Karpas-422 (cell line): Measurements from ENCODE around the gene SASH1. TPM values are rescaled to one million over a fixed set of nuclear protein-coding genes. Genes with fewer than 3 reads are reported as not detected.
"Not testable (repeated sequence)": the region's sequence is repeated elsewhere in the genome, so short reads cannot be mapped to it uniquely, and the experiment has no call there.

Experiments
- DNase-seq: peaks from one replicate; pipeline ENCODE4 v3.0.0-alpha.2; 2015
- H2AFZ ChIP-seq: fragments of 200-600 bp; sonication (generic); 2 replicates; pipeline ENCODE4 v1.6.1; 2014; ENCODE audit warnings: antibody characterized with exemption, low read length, mixed read lengths
- H3K27ac ChIP-seq: fragments of 200-600 bp; sonication (generic); 2 replicates; pipeline ENCODE4 v1.5.1; 2014; ENCODE audit warnings: mild to moderate bottlenecking, low read length, moderate library complexity
- H3K27me3 ChIP-seq: fragments of 200-600 bp; sonication (generic); 2 replicates; pipeline ENCODE4 v1.6.1; 2014; ENCODE audit warnings: low read length, mixed read lengths
- H3K36me3 ChIP-seq: fragments of 200-600 bp; sonication (generic); 2 replicates; pipeline ENCODE4 v1.6.1; 2014; ENCODE audit warnings: low read length, mixed read lengths; ENCODE audit not compliant: insufficient read depth
- H3K4me1 ChIP-seq: fragments of 200-600 bp; sonication (generic); 2 replicates; pipeline ENCODE4 v1.6.1; 2014; ENCODE audit warnings: mild to moderate bottlenecking, low read length, mixed read lengths
- H3K4me2 ChIP-seq: fragments of 200-600 bp; sonication (generic); 2 replicates; pipeline ENCODE4 v1.6.1; 2014; ENCODE audit warnings: low read length, low read depth, mild to moderate bottlenecking; ENCODE audit not compliant: poor library complexity, severe bottlenecking
- H3K4me3 ChIP-seq: fragments of 200-600 bp; sonication (generic); 2 replicates; pipeline ENCODE4 v1.5.1; 2014; ENCODE audit warnings: mild to moderate bottlenecking, antibody characterized with exemption, low read length, mixed read lengths
- H3K79me2 ChIP-seq: fragments of 200-600 bp; sonication (generic); 2 replicates; pipeline ENCODE4 v1.6.1; 2014; ENCODE audit warnings: mild to moderate bottlenecking, low read length, mixed read lengths
- H3K9ac ChIP-seq: fragments of 200-600 bp; sonication (generic); 2 replicates; pipeline ENCODE4 v1.6.0; 2014; ENCODE audit warnings: low read length
- H3K9me2 ChIP-seq: fragments of 200-600 bp; sonication (generic), shearing (Covaris generic); replicated peaks from 2 replicates; pipeline ENCODE4 v1.6.0; 2014; ENCODE audit warnings: mild to moderate bottlenecking, low read length, moderate library complexity; ENCODE audit not compliant: insufficient read depth
- H3K9me3 ChIP-seq: fragments of 300-700, 200-600 bp; sonication (generic); 2 replicates; pipeline ENCODE4 v1.6.1; 2014; ENCODE audit warnings: low read length, mixed read lengths
- H4K20me1 ChIP-seq: fragments of 200-600 bp; sonication (generic); 2 replicates; pipeline ENCODE4 v1.6.1; 2014; ENCODE audit warnings: mild to moderate bottlenecking, antibody characterized with exemption, low read length, low read depth; ENCODE audit not compliant: insufficient read depth
- total RNA-seq: library from RNA; depleted of rRNA; stranded (reverse); fragments of >200 nt; shearing (Covaris generic); gene quantifications from 2 replicates; pipeline ENCODE4 v1.2.3, GENCODE V29; 2014; ENCODE audit warnings: low replicate concordance

The SASH1 gene
- total RNA-seq, 1 experiment from 2014 or later, result 0.15 TPM

DNA sequence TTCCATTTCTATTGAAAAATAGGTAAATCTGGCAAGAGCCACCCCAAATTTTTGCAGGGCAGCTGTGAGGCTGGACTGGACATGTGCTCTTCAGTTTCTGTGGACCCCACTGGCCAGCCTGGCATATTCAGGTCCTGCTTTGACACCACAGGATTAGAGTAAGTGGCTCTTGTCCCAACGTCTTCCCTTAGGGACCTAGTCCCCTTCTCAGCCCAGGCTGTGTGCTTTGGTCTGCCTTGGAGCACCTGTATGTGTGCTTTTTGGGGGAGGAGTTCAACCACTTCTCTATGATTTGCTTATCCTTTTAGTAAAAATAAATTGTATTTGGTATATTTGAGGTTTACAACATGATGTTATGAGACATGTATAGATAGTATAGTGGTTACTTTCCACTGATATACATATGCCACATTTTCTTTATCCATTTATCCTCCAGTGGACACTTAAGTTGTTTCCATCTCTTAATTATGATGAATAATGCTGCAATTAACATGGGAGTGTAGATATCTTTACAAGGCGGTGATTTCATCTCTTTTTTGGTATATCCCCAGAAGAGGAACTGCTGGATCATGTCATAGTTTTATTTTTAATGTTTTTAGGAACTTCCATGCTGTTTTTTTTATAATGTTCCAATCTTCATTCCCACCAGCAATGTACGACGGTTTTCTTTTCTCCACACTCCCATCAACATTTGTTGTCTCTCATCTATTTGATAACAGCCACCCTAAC is 236.4 kb downstream of the SASH1 start:
- Histone ChIP-seq H3K4me3 (no peak overlapping the region), H3K79me2 (no peaks in the 10 kb centered on the region), H3K27ac (no peak overlapping the region), H3K9me2 (no peaks in the 10 kb centered on the region), H3K4me2 (no peak overlapping the region), H3K27me3 (no peaks in the 10 kb centered on the region), H3K36me3 (no peaks in the 10 kb centered on the region), H3K4me1 (no peaks in the 10 kb centered on the region), H3K9ac (no peak overlapping the region), H4K20me1 (no peaks in the 10 kb centered on the region), H3K9me3 (no peaks in the 10 kb centered on the region), H2AFZ (no peak overlapping the region)
- DNase-seq, result no peak

DNA sequence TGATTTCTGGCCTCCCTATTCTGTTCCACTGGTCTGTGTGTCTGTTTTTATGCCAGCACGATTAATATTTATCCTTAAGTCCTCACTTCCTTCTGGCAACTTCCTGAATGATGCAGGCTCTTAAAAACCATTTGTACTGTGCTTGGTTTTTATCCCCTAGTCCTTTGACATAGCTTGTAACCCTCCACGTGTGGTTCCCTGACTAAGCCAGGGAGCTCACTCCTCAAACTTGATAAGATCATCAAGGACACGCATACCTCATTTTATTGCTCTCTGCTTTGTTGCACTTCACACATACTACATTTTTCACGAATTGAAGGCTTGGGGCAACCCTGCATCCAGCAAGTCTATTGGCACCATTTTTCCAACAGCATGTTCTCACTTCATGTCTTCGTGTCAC is 237.8 kb downstream of the SASH1 start:
- no peak overlapping the region for H3K4me3 ChIP-seq
- DNase-seq, result no peak
- no peaks in the 10 kb centered on the region for H3K9me3 ChIP-seq
- H3K9me2 ChIP-seq, result no peaks in the 10 kb centered on the region
- no peak overlapping the region for H3K9ac ChIP-seq
- H4K20me1 ChIP-seq, result no peaks in the 10 kb centered on the region
- H3K27me3 ChIP-seq, result no peaks in the 10 kb centered on the region
- H3K4me2 ChIP-seq, result no peak overlapping the region
- no peak overlapping the region for H2AFZ ChIP-seq
- no peaks in the 10 kb centered on the region for H3K36me3 ChIP-seq
- no peak overlapping the region for H3K27ac ChIP-seq
- H3K4me1 ChIP-seq, result no peaks in the 10 kb centered on the region
- H3K79me2 ChIP-seq, result no peaks in the 10 kb centered on the region

DNA sequence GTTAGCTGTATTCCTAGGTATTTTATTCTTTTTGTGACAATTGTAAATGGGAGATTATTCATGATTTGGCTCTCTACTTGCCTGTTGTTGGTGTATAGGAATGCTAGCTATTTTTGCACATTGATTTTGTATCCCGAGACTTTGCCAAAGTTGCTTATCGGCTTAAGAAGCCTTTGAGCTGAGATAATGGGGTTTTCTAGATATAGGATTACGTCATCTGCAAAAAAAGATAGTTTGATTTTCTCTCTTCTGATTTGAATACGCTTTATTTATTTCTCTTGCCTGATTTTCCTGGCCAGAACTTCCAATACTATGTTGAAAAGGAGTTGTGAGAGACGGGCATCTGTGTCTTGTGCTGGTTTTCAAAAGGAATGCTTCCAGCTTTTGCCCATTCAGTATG is 241.0 kb downstream of the SASH1 start:
- H3K27ac ChIP-seq, result no peak overlapping the region
- no peak overlapping the region for H3K4me3 ChIP-seq
- H3K9me3 ChIP-seq, result no peaks in the 10 kb centered on the region
- DNase-seq, result no peak
- no peaks in the 10 kb centered on the region for H3K79me2 ChIP-seq
- H3K4me2 ChIP-seq, result no peak overlapping the region
- H3K9ac ChIP-seq, result no peak overlapping the region
- no peaks in the 10 kb centered on the region for H3K36me3 ChIP-seq
- H3K9me2 ChIP-seq, result no peaks in the 10 kb centered on the region
- no peak overlapping the region for H2AFZ ChIP-seq
- H3K4me1 ChIP-seq, result no peaks in the 10 kb centered on the region
- H3K27me3 ChIP-seq, result no peaks in the 10 kb centered on the region
- no peaks in the 10 kb centered on the region for H4K20me1 ChIP-seq

DNA sequence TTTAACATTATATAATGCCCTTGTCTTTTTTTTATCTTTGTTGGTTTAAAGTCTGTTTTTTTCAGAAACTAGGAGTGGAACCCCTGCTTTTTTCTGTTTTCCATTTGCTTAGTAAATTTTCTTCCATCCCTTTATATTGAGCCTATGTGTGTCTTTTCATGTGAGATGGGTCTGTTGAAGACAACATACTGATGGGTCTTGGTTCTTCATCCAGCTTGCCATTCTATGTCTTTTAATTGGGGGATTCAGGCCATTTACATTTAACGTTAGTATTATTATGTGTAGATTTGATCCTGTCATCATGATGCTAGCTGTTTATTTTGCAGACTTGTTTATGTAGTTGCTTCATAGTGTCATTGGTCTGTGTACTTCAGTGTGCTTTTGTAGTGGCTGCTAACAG is 243.0 kb downstream of the SASH1 start:
- not testable (repeated sequence) for H3K27ac ChIP-seq, H3K36me3 ChIP-seq, DNase-seq, H3K4me1 ChIP-seq, H3K4me2 ChIP-seq, H3K4me3 ChIP-seq, H3K9me3 ChIP-seq, H3K79me2 ChIP-seq, H4K20me1 ChIP-seq, H3K9me2 ChIP-seq, H3K9ac ChIP-seq, H2AFZ ChIP-seq, H3K27me3 ChIP-seq

DNA sequence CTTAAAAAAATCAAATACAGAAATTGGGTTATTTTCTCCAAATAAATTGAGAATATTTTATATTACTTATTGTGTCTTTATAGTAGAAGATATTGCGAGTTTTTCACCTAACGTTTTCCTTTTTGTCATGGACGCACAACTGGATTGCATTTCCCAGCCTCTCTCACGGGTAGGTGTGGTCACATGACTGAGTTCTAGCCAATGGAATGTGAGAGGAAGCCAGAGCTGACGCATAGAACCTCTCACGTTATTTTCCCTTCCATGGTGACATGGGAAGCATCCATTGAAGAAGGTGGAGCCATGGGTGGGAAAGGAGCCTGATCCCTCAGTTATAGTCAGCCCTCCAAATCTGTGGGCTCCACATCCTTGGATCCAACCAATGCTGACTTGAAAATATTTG is 248.2 kb downstream of the SASH1 start:
- Histone ChIP-seq H3K9me3 (no peaks in the 10 kb centered on the region), H3K27me3 (no peaks in the 10 kb centered on the region), H3K9me2 (no peaks in the 10 kb centered on the region), H3K27ac (no peak overlapping the region), H3K79me2 (no peaks in the 10 kb centered on the region), H3K4me1 (no peaks in the 10 kb centered on the region), H3K4me3 (no peak overlapping the region), H3K36me3 (no peaks in the 10 kb centered on the region), H4K20me1 (no peaks in the 10 kb centered on the region), H3K9ac (no peak overlapping the region), H3K4me2 (no peak overlapping the region), H2AFZ (no peak overlapping the region)
- DNase-seq, result no peak

DNA sequence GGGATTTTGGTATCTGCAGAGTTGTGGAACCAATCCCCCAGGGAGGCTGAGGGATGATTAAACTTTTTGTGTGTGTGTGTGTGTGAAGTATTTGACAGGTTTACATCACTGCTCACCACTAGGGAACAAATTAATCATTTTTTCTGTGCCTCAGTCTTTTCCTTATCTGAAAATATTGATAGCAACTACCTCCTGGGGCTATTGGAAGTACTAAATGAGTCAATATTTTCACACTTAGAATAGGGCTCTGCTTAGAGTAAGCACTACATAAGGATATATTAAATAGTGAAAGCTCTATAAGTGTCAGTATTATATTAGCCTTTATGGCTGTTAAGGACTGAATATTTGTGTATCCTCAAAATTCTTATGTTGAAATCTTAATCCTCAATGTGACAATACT is 249.0 kb downstream of the SASH1 start:
- H3K4me3 ChIP-seq, result no peak overlapping the region
- no peaks in the 10 kb centered on the region for H3K36me3 ChIP-seq
- no peaks in the 10 kb centered on the region for H3K27me3 ChIP-seq
- no peaks in the 10 kb centered on the region for H4K20me1 ChIP-seq
- no peaks in the 10 kb centered on the region for H3K4me1 ChIP-seq
- H3K79me2 ChIP-seq, result no peaks in the 10 kb centered on the region
- no peaks in the 10 kb centered on the region for H3K9me3 ChIP-seq
- H3K4me2 ChIP-seq, result no peak overlapping the region
- no peak overlapping the region for H3K9ac ChIP-seq
- DNase-seq, result no peak
- H3K9me2 ChIP-seq, result no peaks in the 10 kb centered on the region
- no peak overlapping the region for H3K27ac ChIP-seq
- no peak overlapping the region for H2AFZ ChIP-seq

DNA sequence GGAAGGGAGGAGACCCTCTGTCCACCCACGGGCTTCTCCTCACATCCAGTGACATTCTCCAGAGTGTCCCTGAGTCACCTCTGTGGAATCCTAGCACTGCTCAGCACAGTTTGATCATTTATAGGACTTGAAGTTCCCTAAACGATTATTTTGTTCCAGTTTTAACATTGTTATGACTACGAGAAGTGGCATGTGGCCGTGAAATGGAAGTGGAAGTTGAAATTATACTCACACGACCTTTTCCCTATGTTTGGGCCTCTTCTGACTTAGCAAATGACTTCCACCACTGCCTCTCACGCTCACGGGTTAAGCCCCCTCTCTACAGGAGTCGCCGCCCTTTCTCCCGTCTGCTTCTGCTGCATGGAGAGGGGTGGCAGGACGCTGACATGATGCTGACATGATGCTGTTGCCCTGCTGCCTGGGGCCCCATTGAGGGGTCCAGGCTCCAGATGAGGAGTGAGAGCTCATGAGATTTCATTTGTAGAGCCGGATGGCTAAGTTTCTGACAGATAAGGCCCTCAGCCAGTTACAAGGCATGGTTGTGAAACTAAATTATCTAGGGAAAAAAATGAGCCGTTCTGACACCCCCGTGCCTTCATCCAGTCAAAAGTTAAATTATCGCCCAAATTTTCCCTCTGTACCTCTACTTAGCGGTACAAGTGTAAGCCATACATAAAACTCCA is 250.6 kb downstream of the SASH1 start:
- H3K36me3 ChIP-seq, result no peaks in the 10 kb centered on the region
- H4K20me1 ChIP-seq, result no peaks in the 10 kb centered on the region
- no peaks in the 10 kb centered on the region for H3K79me2 ChIP-seq
- H2AFZ ChIP-seq, result no peak overlapping the region
- H3K9me3 ChIP-seq, result no peaks in the 10 kb centered on the region
- H3K4me2 ChIP-seq, result no peak overlapping the region
- no peak overlapping the region for H3K27ac ChIP-seq
- no peak overlapping the region for H3K4me3 ChIP-seq
- H3K27me3 ChIP-seq, result no peaks in the 10 kb centered on the region
- no peak overlapping the region for H3K9ac ChIP-seq
- H3K4me1 ChIP-seq, result no peaks in the 10 kb centered on the region
- no peak for DNase-seq
- H3K9me2 ChIP-seq, result no peaks in the 10 kb centered on the region

DNA sequence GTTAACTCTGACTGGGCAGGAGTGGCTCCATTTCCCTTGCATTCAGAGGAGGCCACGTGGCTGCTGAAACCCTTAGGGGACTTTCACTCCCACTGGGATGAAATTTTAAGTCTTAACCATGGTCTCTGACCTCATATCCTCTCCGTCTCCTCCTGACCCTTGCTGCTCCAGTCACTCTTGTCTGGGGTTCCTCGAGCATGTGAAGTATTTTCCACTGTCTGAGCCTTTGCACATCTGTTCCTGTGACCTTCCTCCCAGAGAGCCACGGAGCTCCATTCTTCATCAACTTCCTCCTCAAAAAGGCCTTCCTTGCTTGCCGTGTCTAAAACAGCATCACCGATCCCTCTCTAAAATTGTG is 251.2 kb downstream of the SASH1 start:
- no peak for DNase-seq
- H3K9me2 ChIP-seq, result no peaks in the 10 kb centered on the region
- H3K9me3 ChIP-seq, result no peaks in the 10 kb centered on the region
- H3K4me2 ChIP-seq, result no peak overlapping the region
- no peaks in the 10 kb centered on the region for H3K27me3 ChIP-seq
- H3K9ac ChIP-seq, result no peak overlapping the region
- H3K4me3 ChIP-seq, result no peak overlapping the region
- no peaks in the 10 kb centered on the region for H3K79me2 ChIP-seq
- H2AFZ ChIP-seq, result no peak overlapping the region
- no peaks in the 10 kb centered on the region for H4K20me1 ChIP-seq
- no peaks in the 10 kb centered on the region for H3K36me3 ChIP-seq
- H3K27ac ChIP-seq, result no peak overlapping the region
- H3K4me1 ChIP-seq, result no peaks in the 10 kb centered on the region
